GM11168 (cell line): Measurements from ENCODE around the gene TRPV4.
"Not testable (repeated sequence)": the region's sequence is repeated elsewhere in the genome, so short reads cannot be mapped to it uniquely, and the experiment has no call there.

Source experiments
- in situ Hi-C: fragments of 300-500 bp; cut with MboI; formaldehyde crosslinking; loops from one replicate; pipeline ENCODE4 v1.12.0; 2022; ENCODE audit warnings: low sequenced_read_pairs; ENCODE audit not compliant: unreplicated experiment

TRPV4 gene

GRCh38 chr12:109833307-109834189 lies at the start of gene TRPV4:
Gene TRPV4 (minus strand): TSS chr12:109833398. CDS start chr12:109814796, 18,602 bp downstream.
- in situ Hi-C loops, result no loop called here

GRCh38 chr12:109881752-109882151 lies 48.6 kb upstream of the TRPV4 start:
- in situ Hi-C loops, result no loop called here

- in situ Hi-C loops, result no loop called here
Observed at GRCh38 chr12:109880938-109881337, 47.7 kb upstream of the TRPV4 start.

- in situ Hi-C loops, result no loop called here
Observed at GRCh38 chr12:109880043-109880931, 47.1 kb upstream of the TRPV4 start, which contains the start of gene GLTP. Gene GLTP (minus strand): TSS chr12:109880541. CDS start chr12:109880374, 167 bp downstream.

- in situ Hi-C loops, result no loop called here
Observed at GRCh38 chr12:109879351-109880042, 46.3 kb upstream of the TRPV4 start.

GRCh38 chr12:109878749-109879148 lies 45.6 kb upstream of the TRPV4 start:
- in situ Hi-C loops, result no loop called here

GRCh38 chr12:109878247-109878625 lies 45.0 kb upstream of the TRPV4 start:
- in situ Hi-C loops, result no loop called here

- in situ Hi-C loops, result no loop called here
Observed at GRCh38 chr12:109877504-109878246, 44.5 kb upstream of the TRPV4 start.

- in situ Hi-C loops, result no loop called here
Observed at GRCh38 chr12:109876406-109876805, 43.2 kb upstream of the TRPV4 start.

GRCh38 chr12:109875572-109876131 lies 42.5 kb upstream of the TRPV4 start:
- in situ Hi-C loops, result no loop called here

GRCh38 chr12:109873653-109874052 lies 40.5 kb upstream of the TRPV4 start:
- in situ Hi-C loops, result no loop called here

GRCh38 chr12:109871668-109872314 lies 38.6 kb upstream of the TRPV4 start:
- in situ Hi-C loops, result no loop called here

- in situ Hi-C loops, result no loop called here
Observed at GRCh38 chr12:109870648-109871047, 37.5 kb upstream of the TRPV4 start.

- in situ Hi-C loops, result no loop called here
Observed at GRCh38 chr12:109868182-109869051, 35.2 kb upstream of the TRPV4 start.

- in situ Hi-C loops, result no loop called here
Observed at GRCh38 chr12:109864916-109865315, 31.7 kb upstream of the TRPV4 start.

GRCh38 chr12:109863847-109864712 lies 30.9 kb upstream of the TRPV4 start:
- in situ Hi-C loops, result no loop called here

- in situ Hi-C loops, result not testable (repeated sequence)
Observed at GRCh38 chr12:109862491-109862890, 29.3 kb upstream of the TRPV4 start.
